ENCODE data around the gene FSCN2.
"Not testable (repeated sequence)": the region's sequence is repeated elsewhere in the genome, so short reads cannot be mapped to it uniquely, and the experiment has no call there.

FSCN2 gene

DNA sequence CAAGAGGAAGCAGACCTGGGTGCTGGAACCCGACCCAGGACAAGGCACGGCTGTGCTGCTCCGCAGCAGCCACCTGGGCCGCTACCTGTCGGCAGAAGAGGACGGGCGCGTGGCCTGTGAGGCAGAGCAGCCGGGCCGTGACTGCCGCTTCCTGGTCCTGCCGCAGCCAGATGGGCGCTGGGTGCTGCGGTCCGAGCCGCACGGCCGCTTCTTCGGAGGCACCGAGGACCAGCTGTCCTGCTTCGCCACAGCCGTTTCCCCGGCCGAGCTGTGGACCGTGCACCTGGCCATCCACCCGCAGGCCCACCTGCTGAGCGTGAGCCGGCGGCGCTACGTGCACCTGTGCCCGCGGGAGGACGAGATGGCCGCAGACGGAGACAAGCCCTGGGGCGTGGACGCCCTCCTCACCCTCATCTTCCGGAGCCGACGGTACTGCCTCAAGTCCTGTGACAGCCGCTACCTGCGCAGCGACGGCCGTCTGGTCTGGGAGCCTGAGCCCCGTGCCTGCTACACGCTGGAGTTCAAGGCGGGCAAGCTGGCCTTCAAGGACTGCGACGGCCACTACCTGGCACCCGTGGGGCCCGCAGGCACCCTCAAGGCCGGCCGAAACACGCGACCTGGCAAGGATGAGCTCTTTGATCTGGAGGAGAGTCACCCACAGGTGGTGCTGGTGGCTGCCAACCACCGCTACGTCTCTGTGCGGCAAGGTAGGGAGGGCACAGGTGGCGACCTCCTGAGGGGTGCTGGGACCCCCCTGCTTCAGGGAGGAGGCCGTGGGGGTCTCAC lies 667 bp downstream of the FSCN2 start:
- FAIRE-seq: no peak

DNA sequence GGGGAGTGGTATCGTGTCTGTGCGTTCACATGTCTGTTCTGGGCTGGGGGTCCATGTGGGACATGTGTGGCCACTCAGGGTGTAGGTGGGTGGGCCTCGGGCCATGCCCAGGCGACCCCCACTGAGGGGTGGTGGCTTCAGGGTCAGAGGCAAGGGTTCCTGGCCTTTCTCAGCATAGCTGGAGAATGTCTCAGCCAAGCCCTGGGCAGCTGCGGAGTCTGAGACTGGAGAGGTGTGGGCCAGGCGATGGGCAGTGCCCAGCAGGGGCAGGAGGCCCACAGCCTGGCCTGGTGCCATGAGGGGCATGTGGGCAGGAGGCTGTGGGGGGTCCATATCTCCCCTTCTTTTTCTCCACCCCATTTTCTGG lies 1.2 kb downstream of the FSCN2 start:
- no peak for FAIRE-seq

DNA sequence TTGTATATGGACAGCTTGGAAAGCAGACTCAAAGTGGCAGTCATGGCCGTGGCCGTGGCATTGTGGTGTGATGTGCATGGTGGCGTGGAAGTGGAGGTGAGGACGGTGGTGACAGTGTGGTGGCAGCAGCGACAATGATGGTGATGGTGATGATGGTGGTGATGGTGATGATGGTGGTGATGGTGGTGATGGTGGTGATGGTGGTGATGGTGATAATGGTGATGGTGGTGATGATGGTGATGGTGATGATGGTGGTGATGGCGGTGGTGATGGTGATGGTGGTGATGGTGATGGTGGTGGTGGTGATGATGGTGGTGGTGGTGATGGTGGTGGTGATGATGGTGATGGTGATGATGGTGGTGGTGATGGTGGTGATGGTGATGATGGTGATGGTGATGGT lies 2.8 kb downstream of the FSCN2 start:
- not testable (repeated sequence) for FAIRE-seq

DNA sequence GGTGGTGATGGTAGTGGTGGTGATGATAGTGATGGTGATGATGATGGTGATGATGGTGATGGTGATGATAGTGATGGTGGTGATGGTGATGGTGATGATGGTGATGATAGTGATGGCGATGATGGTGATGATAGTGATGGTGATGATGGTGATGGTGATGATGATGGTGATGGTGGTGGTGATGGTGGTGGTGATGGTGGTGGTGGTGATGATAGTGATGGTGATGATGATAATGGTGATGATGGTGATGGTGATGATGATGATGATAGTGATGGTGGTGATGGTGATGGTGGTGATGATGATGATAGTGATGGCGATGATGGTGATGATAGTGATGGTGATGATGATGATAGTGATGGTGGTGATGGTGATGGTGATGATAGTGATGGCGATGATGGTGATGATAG lies 3.8 kb downstream of the FSCN2 start:
- not testable (repeated sequence) for FAIRE-seq

DNA sequence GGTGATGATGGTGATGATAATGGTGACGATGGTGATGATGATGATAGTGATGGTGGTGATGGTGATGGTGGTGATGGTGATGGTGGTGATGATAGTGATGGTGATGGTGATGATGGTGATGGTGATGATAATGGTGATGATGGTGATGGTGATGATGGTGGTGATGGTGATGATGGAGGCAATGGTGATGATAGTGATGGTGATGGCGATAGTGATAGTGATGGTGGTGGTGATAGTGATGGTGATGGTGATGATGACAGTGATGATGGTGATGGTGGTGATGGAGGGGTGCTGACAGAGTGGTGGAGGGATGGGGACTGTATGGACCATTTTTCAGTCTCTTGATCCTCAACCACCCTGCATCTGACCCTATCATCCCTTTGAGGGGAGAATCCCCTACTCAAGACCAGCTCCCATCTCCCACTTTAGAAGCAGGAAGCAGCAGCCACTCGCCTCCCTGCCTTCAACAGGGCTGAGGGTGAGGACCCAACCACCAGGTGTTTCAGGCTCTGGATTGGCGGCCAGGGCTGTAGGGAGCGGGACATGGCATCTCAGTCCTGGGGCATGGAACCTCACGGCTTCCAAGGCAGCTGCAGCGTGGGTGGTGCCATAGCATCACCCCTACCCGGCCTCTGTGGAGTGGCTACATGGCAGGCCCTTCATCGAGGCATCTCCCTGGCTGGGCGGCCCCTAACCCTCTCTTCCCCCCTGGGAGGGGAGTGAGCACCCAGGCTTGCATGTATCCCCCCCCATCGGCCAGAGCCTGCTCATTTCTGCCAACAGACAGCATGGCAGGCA lies 4.5 kb downstream of the FSCN2 start:
- no peak for FAIRE-seq

DNA sequence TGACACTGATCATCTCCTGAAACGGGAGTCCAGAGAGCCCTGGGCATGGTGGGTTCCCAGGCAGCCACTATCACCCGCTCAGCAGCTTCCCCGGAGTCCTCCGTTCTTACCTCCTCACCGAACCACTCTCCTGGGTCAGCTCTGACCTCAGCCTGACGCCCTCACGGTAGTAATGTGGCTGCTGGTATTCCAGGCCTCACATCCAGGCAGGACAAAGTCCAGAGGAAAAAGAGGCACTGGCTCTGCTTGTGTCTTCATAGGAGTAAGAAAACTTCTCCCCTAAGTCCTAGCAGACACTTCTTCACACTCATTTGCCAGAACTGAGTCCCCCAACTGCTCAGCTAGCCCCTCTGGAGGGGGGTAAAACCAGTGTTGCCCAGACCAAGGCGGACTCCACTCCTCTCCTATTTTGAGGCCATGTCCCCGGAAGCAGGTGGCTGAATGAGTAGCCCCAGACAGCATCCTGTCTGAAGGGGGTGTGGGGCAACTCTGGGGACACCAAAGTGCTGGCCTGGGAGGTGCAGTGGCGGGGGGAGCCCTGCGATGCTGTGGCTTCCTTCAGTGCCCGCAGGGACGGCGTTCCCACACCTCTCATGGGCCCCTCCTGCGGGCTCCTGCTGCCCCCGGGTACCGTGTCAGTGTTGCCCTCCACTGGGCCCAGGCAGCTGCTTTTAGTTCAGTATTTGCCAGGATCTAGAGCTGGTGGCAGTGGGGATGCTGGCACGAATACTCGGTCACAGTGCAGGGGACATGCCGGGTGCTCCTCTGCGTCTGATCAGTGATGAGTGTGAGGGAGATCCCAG lies 5.4 kb downstream of the FSCN2 start:
- FAIRE-seq: no peak

DNA sequence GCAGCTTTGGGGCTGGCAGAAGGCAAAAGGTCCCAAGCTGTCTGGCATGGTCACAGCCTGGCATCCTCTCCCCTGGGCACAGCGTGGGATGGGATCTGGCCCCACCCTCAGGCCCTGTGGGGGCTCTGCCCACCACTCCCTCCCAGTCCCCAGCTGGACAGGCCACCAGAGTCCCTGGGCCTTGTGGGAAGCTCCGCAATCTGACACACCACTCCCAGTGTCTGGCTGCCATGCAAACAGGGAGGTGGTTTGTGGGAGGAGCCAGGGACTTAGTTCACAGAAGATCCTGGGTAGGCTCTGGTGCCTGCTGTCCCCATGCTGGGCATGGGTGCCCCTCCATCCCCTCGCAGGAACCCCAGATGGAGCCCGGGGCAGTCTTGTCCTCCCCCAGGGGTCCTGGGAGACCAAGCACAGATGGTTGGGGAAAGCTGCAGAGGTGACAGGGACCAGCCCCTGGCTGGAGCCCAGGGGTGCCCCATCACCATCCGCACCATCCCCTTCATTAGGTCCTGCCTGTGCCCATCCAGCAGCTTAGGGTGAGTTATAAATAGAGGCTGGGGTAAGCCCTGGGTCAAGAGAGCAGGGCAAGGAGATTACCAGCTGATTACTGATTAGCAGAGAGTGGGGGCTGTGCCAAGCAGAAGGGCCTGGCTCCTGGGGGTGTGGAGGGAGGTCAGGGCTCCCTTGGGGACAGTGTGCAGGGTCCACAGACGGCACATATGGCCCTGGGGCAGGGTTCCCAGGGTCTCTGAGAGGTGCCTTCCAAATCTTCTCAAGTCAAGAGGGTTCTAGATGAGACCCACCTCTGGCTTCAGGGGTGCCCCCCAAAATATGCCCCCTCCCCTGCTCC lies 6.2 kb downstream of the FSCN2 start:
- FAIRE-seq: no peak

DNA sequence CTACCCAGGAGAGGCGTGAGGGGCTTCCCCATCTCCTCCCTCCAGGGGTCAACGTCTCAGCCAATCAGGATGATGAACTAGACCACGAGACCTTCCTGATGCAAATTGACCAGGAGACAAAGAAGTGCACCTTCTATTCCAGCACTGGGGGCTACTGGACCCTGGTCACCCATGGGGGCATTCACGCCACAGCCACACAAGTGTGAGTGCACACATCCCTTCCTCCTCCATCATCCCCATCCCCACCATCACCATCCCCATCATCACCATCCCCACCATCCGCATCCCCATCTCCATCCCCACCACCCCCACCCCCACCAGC lies 6.8 kb downstream of the FSCN2 start:
- FAIRE-seq: no peak

DNA sequence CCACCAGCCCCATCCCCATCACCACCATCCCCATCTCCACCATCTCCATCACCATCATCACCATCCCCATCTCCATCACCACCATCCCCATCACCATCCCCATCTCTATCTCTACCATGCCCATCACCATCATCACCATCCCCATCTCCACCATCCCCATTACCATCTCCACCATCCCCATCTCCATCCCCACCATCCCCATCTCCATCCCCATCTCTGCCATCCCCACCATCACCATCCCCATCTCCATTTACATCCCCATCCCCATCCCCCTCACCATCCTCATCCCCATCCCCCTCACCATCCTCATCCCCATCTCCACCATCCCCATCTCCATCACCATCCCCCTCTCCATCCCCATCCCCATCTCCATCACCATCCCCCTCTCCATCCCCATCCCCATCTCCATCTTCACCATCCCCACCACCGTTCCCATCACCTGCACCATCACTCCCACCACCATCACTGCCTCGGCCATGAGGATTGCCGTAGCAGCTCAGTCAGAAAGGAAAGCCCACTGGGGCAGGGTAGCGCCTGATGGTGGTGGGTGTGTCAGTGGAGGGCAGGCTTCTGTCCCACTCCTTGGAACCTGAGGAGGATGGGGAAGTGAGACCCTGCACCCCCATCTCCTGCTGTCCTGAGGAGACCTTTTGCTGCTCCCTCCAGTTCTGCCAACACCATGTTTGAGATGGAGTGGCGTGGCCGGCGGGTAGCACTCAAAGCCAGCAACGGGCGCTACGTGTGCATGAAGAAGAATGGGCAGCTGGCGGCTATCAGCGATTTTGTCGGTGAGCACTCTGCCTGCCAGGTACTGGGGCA lies 7.5 kb downstream of the FSCN2 start:
- no peak for FAIRE-seq

DNA sequence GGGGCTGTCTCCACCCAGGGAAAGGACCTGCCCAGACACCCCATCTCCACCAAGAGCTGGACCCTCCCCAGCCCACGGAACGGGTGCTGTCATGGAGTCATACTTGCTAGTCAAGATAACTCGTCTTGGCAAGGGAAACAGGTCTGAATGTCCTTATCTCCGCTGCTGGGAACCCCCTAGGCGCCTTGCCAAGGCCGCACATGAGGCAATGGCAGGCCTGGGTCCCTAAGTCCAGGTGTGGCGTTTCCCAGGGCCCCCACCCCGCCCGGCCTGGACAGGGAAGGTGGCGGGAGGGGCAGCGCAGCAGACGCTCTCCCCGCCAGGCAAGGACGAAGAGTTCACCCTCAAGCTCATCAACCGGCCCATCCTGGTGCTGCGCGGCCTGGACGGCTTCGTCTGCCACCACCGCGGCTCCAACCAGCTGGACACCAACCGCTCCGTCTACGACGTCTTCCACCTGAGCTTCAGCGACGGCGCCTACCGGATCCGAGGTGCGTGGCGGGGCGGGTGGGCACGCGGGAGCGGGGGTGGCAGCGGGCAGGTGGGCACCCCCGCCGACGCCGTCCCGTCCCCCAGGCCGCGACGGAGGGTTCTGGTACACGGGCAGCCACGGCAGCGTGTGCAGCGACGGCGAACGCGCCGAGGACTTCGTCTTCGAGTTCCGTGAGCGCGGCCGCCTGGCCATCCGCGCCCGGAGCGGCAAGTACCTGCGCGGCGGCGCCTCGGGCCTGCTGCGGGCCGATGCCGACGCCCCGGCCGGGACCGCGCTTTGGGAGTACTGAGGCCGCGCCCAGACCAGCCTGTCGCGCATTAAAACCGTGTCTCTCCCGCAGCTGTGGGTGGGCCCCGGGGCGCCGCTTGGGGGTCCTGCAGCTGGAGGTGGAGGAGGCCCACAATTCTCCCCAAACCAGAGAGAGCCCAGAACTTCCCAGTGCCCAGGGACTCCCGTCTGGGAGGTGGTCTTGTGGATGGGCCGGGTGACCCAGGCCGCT lies 8.4 kb downstream of the FSCN2 start:
- no peak for FAIRE-seq

DNA sequence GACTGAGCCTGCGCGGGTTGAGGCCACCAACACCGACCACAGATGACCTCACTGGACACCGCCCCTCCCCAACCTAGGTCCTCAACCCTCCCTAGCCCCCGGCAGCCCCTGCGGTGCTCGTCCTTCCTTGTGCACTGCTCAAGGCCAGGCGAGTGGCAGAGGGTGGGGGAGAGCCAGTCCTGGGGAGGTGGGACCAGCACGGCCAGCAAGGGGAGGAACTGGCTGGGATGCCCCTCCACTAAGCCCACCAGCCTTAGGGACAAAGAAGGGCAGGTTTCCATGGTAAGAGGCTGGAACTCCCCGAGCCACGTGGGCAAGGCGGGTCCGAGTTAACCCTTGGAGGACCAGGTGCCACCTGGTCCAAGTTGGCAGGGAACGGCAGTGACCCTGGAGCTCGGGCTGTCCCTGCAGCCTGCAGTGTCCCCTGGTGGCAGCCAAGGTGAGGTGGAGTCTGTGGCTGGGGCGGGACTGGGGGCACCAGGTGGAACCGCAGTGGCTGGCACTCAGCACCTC lies 9.2 kb downstream of the FSCN2 start:
- no peak for FAIRE-seq

DNA sequence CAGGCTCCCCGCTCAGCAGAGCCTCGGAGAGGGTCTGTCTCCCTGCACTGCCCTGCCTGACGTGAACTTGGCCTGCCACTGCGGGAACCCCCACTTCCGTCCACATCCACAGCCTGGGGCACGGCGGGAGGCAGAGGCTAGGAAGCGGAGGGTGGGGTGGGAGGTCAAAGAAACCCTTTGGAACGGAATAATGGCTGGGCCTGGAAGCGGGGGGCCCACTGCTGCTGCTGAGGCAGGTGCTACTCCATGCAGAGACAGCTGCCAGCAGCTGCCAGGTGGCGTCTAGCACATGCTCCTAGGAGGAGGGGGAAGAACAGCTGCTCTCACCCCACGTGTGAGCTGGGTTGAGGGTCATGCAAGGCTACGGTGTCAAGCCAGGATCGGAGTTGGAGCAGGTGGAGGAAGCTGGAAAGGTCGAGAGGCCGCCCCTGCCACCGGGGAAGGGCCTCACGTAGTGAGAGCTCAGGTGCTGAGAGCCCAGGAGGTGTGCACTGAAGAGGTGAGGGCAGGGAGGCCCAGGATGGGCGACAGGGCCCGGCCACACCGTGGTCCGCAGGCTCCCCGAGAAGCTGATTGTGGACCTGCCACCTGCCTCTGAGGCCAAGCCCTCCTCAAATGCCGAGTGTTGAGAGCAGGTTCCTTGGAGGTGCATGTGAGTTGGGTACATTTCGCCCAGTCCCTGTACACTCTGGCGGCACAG lies 9.8 kb downstream of the FSCN2 start:
- no peak for FAIRE-seq

DNA sequence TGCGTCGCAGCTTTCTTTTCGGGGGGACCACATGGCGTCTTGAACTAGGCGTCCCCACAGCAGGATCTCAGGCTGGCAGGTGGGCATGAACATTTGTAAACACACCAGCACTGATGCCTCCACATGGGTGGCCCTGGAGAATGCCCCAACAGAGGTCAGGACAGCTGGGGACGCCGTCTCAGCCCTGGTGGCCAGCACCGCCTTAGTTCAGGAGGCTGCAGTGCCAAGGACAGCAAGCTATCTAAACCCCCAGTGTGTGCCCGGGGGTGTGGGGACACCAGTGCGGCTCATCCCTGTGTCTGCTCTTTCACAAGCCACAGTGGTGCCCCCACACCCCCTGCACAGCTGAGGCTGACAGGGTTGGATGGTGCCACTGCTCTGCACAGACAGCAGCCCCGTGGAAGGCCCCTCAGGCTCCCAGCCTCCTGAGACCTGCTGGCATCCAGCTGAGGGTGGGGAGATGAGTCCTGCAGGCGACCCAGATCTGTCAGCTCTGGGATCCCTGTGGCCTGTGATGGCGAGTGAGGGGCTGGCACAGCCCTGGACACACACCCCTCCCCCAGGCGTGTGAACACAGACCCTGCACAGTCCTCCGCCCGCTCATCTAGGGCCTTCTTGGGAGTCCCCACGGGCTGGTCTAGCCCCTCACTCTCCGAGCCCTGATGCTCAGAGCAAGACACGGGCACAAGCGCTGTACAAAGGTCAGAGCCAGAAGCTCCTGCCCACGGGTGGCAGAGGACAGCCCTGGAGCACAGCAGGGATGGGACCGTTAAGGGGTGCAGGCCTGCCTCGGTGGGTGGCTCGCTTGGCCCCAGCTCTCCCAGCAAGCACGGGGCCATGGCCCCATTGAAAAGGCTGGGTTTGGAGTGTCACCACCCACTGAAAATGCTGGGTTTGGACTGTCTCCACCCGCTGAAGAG lies 10.7 kb downstream of the FSCN2 start:
- no peak for FAIRE-seq

DNA sequence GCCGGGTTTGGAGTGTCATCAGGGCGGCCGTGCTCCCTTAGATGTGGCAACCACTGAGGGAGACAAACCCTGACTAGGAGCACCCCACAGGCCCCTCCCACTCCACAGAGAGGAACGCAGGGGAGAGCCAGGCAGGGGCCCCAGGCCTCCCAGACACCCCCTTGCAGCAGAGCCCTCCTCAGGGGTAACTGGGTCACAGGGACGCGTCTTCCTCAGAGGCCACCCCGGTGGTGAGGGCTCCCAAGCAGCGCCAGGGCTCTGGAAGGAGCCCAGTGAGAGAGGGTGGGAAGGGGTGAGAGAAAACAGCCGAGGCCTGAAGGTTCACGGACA lies 11.4 kb downstream of the FSCN2 start:
- FAIRE-seq: no peak

DNA sequence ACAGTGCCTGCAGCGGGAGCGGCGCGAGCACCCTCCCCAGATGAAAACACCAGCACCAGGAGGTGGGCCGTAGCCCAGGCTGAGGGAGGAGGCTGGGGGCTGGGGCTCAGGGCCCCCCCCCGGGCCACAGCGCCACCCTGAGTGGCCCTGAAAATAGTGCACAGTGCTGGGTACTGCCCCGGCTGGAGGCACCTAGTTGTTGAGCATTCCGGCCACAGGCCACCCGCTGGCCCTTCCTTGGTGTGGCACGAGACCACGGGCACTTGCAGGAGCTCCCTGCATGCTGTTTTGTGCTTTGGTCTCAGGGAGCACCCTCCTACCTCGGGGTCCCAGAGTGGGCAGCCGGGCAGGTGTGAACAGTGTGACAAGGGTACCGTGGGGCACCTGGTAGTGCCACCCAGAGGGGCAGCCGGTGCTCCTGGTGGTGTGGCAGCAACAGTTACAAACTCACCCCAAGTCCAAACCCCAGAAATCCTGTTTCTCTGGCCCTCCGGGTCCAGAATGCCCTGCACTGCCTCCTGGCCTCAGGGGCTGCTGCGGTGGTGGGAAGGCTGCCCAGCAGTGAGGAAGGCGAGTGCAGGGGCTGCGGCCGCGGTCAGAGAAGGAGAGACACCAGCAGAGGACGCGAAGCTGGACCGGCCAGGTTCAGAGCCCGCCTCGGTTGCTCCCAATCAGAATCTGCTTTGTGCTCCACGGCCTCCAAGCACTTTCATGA lies 11.9 kb downstream of the FSCN2 start:
- no peak for FAIRE-seq

DNA sequence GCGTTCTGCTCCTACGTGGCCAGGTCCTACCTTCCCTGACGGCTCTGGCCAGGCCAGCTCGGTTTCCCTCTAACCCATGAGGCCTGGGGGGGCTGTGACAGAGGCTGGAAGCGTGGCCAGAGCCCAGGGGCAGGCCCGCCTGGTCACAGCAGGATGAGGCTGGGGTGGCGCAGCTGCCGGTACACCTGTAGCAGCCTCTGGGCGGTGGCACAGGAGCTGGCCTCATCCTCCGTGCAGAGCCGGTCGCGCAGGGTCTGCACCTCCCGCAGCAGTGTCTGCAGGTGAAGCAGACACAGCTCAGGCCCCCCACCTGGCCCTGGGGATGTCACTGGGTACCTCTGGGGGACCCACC lies 12.5 kb downstream of the FSCN2 start:
- no peak for FAIRE-seq

DNA sequence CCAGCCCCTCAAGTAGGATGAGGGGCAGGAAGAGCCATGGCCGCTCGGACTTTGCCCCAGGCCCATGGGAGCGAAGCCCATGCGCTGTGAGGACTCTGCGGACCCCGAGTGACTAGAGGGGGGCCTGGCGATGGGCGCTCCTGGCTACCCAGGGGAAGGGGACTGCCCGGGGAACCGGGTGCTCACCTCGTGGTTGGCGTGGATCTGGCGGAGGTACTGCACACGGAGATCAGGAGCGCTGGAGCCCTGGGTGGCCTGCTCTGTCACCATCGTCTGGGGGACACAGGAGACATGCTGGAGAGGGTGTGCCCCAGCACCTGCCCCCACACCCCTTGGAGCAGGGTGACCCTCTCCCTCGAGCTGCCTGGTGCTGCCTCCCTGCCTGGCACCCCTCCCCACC lies 12.9 kb downstream of the FSCN2 start:
- no peak for FAIRE-seq

Data from endometrium (tissue), 2 donors.